Measurements from ENCODE around the gene PICK1.

DNA sequence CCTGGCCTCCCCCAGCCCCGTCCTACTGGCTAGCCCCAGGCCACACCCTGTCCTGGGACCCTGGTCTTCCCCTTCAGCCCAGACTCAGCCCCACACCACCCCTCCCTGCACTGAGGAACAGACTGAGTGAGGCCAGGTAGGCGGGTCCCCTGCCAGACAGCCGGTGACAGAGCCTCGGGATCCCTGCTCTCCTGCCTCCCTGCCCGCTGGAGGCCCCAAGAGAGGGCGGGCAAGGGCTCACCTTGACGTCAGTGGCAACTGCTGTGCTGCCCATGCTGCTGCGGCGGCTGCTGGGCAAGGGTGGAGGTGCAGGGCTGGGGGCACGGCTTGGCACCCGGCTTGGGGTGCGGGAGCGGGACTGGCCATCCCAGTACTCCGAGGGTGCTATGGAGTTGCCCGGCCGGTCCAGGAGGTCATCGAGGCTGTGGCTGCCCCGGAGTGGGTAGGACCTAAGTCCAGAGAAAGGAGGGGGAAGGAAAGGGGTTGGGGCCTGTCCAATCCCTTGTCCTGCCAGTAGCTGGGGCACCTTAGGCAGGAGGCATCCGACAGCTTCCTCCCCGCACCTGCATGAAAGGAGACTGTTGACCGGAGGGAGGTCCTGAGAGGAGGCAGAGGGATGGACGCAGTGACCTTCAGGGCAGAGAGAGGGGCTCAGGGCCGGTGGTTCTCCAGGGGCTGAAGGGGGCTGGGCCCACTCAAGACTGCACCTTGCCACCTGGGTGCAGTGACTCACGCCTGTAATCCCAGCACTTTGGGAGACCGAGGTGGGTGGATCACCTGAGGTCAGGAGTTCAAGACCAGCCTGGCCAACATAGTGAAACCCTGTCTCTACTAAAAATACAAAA is 29.0 kb downstream of the PICK1 start:
- TF ChIP-seq, protein P1, sequence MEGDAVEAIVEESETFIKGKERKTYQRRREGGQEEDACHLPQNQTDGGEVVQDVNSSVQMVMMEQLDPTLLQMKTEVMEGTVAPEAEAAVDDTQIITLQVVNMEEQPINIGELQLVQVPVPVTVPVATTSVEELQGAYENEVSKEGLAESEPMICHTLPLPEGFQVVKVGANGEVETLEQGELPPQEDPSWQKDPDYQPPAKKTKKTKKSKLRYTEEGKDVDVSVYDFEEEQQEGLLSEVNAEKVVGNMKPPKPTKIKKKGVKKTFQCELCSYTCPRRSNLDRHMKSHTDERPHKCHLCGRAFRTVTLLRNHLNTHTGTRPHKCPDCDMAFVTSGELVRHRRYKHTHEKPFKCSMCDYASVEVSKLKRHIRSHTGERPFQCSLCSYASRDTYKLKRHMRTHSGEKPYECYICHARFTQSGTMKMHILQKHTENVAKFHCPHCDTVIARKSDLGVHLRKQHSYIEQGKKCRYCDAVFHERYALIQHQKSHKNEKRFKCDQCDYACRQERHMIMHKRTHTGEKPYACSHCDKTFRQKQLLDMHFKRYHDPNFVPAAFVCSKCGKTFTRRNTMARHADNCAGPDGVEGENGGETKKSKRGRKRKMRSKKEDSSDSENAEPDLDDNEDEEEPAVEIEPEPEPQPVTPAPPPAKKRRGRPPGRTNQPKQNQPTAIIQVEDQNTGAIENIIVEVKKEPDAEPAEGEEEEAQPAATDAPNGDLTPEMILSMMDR (IDR thresholded peaks at IDR 0.05), result no peak
- TF ChIP-seq POLR2A (IDR thresholded peaks at IDR 0.05), result no peak

Measured in testis (tissue), 2 donors.